ENCODE measurements around the gene MAP2K5.

The MAP2K5 gene

GRCh38 chr15:67723294-67724024, 181.0 kb downstream of the MAP2K5 start:
- Histone ChIP-seq H2BK12ac (ENCODE audit: low read length) (no peak overlapping the region), H3K23ac (ENCODE audit: low read depth, low read length, poor library complexity) (no peak overlapping the region), H2BK15ac (ENCODE audit: low read length) (no peak overlapping the region), H3K18ac (ENCODE audit: low read length) (no peak overlapping the region), H3K9me3 (replicated peaks in 1 of 2; ENCODE audit: control insufficient read depth in 2 of 2, insufficient read depth in 1 of 2, low read depth in 1 of 2, low read length in 2 of 2) (no peaks in the 10 kb centered on the region), H3K27me3 (ENCODE audit: control insufficient read depth in 3 of 3, insufficient read depth in 3 of 3, low read depth in 1 of 3, low read length in 3 of 3) (no peaks in the 10 kb centered on the region), H2BK5ac (ENCODE audit: low read length) (no peak overlapping the region), H4K91ac (ENCODE audit: low read depth, low read length, poor library complexity) (no peak overlapping the region), H2BK120ac (ENCODE audit: low read depth, low read length) (no peak overlapping the region), H3K36me3 (replicated peaks in 1 of 2; ENCODE audit: control insufficient read depth in 2 of 2, insufficient read depth in 2 of 2, low read length in 2 of 2) (no peaks in the 10 kb centered on the region), H3K9ac (ENCODE audit: low read depth, low read length, poor library complexity) (no peak overlapping the region), H2AFZ (ENCODE audit: low read length) (no peak overlapping the region), H2AK5ac (ENCODE audit: low read depth, low read length) (no peak overlapping the region), H3K14ac (ENCODE audit: low read length) (no peak overlapping the region), H3K4me3 (ENCODE audit: low read length in 2 of 2) (no peak overlapping the region), H3K27ac (replicated peaks; ENCODE audit: low read length) (no peak overlapping the region), H3K79me1 (ENCODE audit: low read depth, low read length) (no peaks in the 10 kb centered on the region), H4K8ac (ENCODE audit: low read depth, low read length) (no peak overlapping the region), H3K4me2 (ENCODE audit: insufficient read depth, low read length, poor library complexity, severe bottlenecking) (no peak overlapping the region), H3K4me1 (ENCODE audit: control insufficient read depth in 2 of 2, insufficient read depth in 1 of 2, low read depth in 1 of 2, low read length in 2 of 2) (peaks cover 0 to 1% of the 10 kb centered on the region in 2 donors), H3K4ac (ENCODE audit: low read length) (no peak overlapping the region)
- no peak for DNase-seq (ENCODE audit: low spot score)
- no CpG with 5 or more reads among the region's 4 CpGs for WGBS, 2 donors (ENCODE audit: extremely low coverage in 2 of 2, insufficient read length in 2 of 2, insufficient replicate concordance in 1 of 2)

GRCh38 chr15:67724691-67725375, 182.3 kb downstream of the MAP2K5 start:
- Histone ChIP-seq H2BK15ac (ENCODE audit: low read length) (no peak overlapping the region), H2BK12ac (ENCODE audit: low read length) (no peak overlapping the region), H2BK120ac (ENCODE audit: low read depth, low read length) (no peak overlapping the region), H3K79me1 (ENCODE audit: low read depth, low read length) (no peaks in the 10 kb centered on the region), H3K9me3 (replicated peaks in 1 of 2; ENCODE audit: control insufficient read depth in 2 of 2, insufficient read depth in 1 of 2, low read depth in 1 of 2, low read length in 2 of 2) (no peaks in the 10 kb centered on the region), H2BK5ac (ENCODE audit: low read length) (no peak overlapping the region), H3K36me3 (replicated peaks in 1 of 2; ENCODE audit: control insufficient read depth in 2 of 2, insufficient read depth in 2 of 2, low read length in 2 of 2) (no peaks in the 10 kb centered on the region), H4K8ac (ENCODE audit: low read depth, low read length) (no peak overlapping the region), H3K4me1 (ENCODE audit: control insufficient read depth in 2 of 2, insufficient read depth in 1 of 2, low read depth in 1 of 2, low read length in 2 of 2) (peaks cover 0 to 1% of the 10 kb centered on the region in 2 donors), H2AK5ac (ENCODE audit: low read depth, low read length) (no peak overlapping the region), H3K27me3 (ENCODE audit: control insufficient read depth in 3 of 3, insufficient read depth in 3 of 3, low read depth in 1 of 3, low read length in 3 of 3) (no peaks in the 10 kb centered on the region), H3K14ac (ENCODE audit: low read length) (no peak overlapping the region), H4K91ac (ENCODE audit: low read depth, low read length, poor library complexity) (no peak overlapping the region), H3K23ac (ENCODE audit: low read depth, low read length, poor library complexity) (no peak overlapping the region), H3K4ac (ENCODE audit: low read length) (no peak overlapping the region), H3K27ac (replicated peaks; ENCODE audit: low read length) (no peak overlapping the region), H3K4me3 (ENCODE audit: low read length in 2 of 2) (no peak overlapping the region), H3K9ac (ENCODE audit: low read depth, low read length, poor library complexity) (no peak overlapping the region), H2AFZ (ENCODE audit: low read length) (no peak overlapping the region), H3K18ac (ENCODE audit: low read length) (no peak overlapping the region), H3K4me2 (ENCODE audit: insufficient read depth, low read length, poor library complexity, severe bottlenecking) (no peak overlapping the region)
- no peak for DNase-seq (ENCODE audit: low spot score)
- no CpG with 5 or more reads among the region's 4 CpGs for WGBS, 2 donors (ENCODE audit: extremely low coverage in 2 of 2, insufficient read length in 2 of 2, insufficient replicate concordance in 1 of 2)

GRCh38 chr15:67730135-67730534, 187.6 kb downstream of the MAP2K5 start:
- no peak overlapping the region for H3K23ac ChIP-seq (ENCODE audit: low read depth, low read length, poor library complexity)
- no peak overlapping the region for H2AK5ac ChIP-seq (ENCODE audit: low read depth, low read length)
- no peak overlapping the region for H3K18ac ChIP-seq (ENCODE audit: low read length)
- no peak overlapping the region for H2BK120ac ChIP-seq (ENCODE audit: low read depth, low read length)
- no peak for DNase-seq (ENCODE audit: low spot score)
- no peak overlapping the region for H4K8ac ChIP-seq (ENCODE audit: low read depth, low read length)
- no peak overlapping the region for H2BK15ac ChIP-seq (ENCODE audit: low read length)
- WGBS, 2 donors (ENCODE audit: extremely low coverage in 2 of 2, insufficient read length in 2 of 2, insufficient replicate concordance in 1 of 2): no CpG with 5 or more reads among the region's 1 CpG
- no peak overlapping the region for H2AFZ ChIP-seq (ENCODE audit: low read length)
- no peak overlapping the region for H3K4me2 ChIP-seq (ENCODE audit: insufficient read depth, low read length, poor library complexity, severe bottlenecking)
- no peak overlapping the region for H2BK12ac ChIP-seq (ENCODE audit: low read length)
- no peak overlapping the region for H3K9ac ChIP-seq (ENCODE audit: low read depth, low read length, poor library complexity)
- peaks cover 2 to 7% of the 10 kb centered on the region in 2 donors for H3K4me1 ChIP-seq (ENCODE audit: control insufficient read depth in 2 of 2, insufficient read depth in 1 of 2, low read depth in 1 of 2, low read length in 2 of 2)
- no peaks in the 10 kb centered on the region for H3K79me1 ChIP-seq (ENCODE audit: low read depth, low read length)
- no peaks in the 10 kb centered on the region for H3K9me3 ChIP-seq (replicated peaks in 1 of 2; ENCODE audit: control insufficient read depth in 2 of 2, insufficient read depth in 1 of 2, low read depth in 1 of 2, low read length in 2 of 2)
- no peak overlapping the region for H3K14ac ChIP-seq (ENCODE audit: low read length)
- no peak overlapping the region for H4K91ac ChIP-seq (ENCODE audit: low read depth, low read length, poor library complexity)
- H3K4ac ChIP-seq (ENCODE audit: low read length): no peak overlapping the region
- H2BK5ac ChIP-seq (ENCODE audit: low read length): no peak overlapping the region
- no peaks in the 10 kb centered on the region for H3K27me3 ChIP-seq (ENCODE audit: control insufficient read depth in 3 of 3, insufficient read depth in 3 of 3, low read depth in 1 of 3, low read length in 3 of 3)
- H3K36me3 ChIP-seq (replicated peaks in 1 of 2; ENCODE audit: control insufficient read depth in 2 of 2, insufficient read depth in 2 of 2, low read length in 2 of 2): no peaks in the 10 kb centered on the region
- H3K27ac ChIP-seq (replicated peaks; ENCODE audit: low read length): no peak overlapping the region
- H3K4me3 ChIP-seq (ENCODE audit: low read length in 2 of 2): no peak overlapping the region

GRCh38 chr15:67731112-67731721, 188.7 kb downstream of the MAP2K5 start:
- H3K36me3 ChIP-seq (replicated peaks in 1 of 2; ENCODE audit: control insufficient read depth in 2 of 2, insufficient read depth in 2 of 2, low read length in 2 of 2): no peaks in the 10 kb centered on the region
- no peaks in the 10 kb centered on the region for H3K9me3 ChIP-seq (replicated peaks in 1 of 2; ENCODE audit: control insufficient read depth in 2 of 2, insufficient read depth in 1 of 2, low read depth in 1 of 2, low read length in 2 of 2)
- no peak overlapping the region for H2AK5ac ChIP-seq (ENCODE audit: low read depth, low read length)
- no peak overlapping the region for H3K23ac ChIP-seq (ENCODE audit: low read depth, low read length, poor library complexity)
- WGBS, 2 donors (ENCODE audit: extremely low coverage in 2 of 2, insufficient read length in 2 of 2, insufficient replicate concordance in 1 of 2): no CpG with 5 or more reads among the region's 2 CpGs
- no peak overlapping the region for H3K27ac ChIP-seq (replicated peaks; ENCODE audit: low read length)
- no peak overlapping the region for H2BK5ac ChIP-seq (ENCODE audit: low read length)
- no peak overlapping the region for H4K8ac ChIP-seq (ENCODE audit: low read depth, low read length)
- H3K14ac ChIP-seq (ENCODE audit: low read length): no peak overlapping the region
- no peak overlapping the region for H2BK120ac ChIP-seq (ENCODE audit: low read depth, low read length)
- no peak overlapping the region for H3K4ac ChIP-seq (ENCODE audit: low read length)
- no peaks in the 10 kb centered on the region for H3K79me1 ChIP-seq (ENCODE audit: low read depth, low read length)
- no peaks in the 10 kb centered on the region for H3K27me3 ChIP-seq (ENCODE audit: control insufficient read depth in 3 of 3, insufficient read depth in 3 of 3, low read depth in 1 of 3, low read length in 3 of 3)
- H3K4me1 ChIP-seq (ENCODE audit: control insufficient read depth in 2 of 2, insufficient read depth in 1 of 2, low read depth in 1 of 2, low read length in 2 of 2): peaks cover 2 to 7% of the 10 kb centered on the region in 2 donors
- H3K18ac ChIP-seq (ENCODE audit: low read length): no peak overlapping the region
- no peak overlapping the region for H2BK12ac ChIP-seq (ENCODE audit: low read length)
- H2BK15ac ChIP-seq (ENCODE audit: low read length): no peak overlapping the region
- no peak overlapping the region for H3K9ac ChIP-seq (ENCODE audit: low read depth, low read length, poor library complexity)
- H4K91ac ChIP-seq (ENCODE audit: low read depth, low read length, poor library complexity): no peak overlapping the region
- H2AFZ ChIP-seq (ENCODE audit: low read length): no peak overlapping the region
- H3K4me3 ChIP-seq (ENCODE audit: low read length in 2 of 2): no peak overlapping the region
- no peak overlapping the region for H3K4me2 ChIP-seq (ENCODE audit: insufficient read depth, low read length, poor library complexity, severe bottlenecking)
- no peak for DNase-seq (ENCODE audit: low spot score)

All from neuronal stem cell (in vitro differentiated cells).